ENCODE results near the gene PTPRT. TPM values are rescaled to one million over a fixed set of nuclear protein-coding genes. Genes with fewer than 3 reads are reported as not detected.

PTPRT gene
- total RNA-seq, 1 donor from 2014 or later: not detected

DNA sequence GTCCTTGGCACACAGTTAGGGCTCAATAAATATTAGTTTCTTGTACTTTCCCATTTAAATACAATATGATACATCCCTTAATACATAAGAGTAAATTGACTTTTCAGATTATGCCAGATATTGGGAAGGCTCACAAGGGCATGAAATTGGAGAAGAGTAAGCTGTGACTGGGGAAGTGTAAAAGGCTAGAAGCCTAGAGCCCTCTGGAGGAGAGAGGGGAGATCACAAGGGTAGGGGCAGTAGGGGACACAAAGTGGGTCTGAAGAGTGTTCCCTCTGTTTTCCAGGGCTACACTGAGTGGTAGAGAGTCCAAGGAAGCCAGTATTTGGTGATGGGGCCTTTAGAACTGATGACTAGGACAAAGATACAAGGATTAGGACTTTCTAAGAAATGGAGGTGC lies 1008.6 kb downstream of the PTPRT start:
- DNase-seq (ENCODE audit: extremely low spot score in 2 of 2): no peak
- Histone ChIP-seq H3K36me3 (no peaks in the 10 kb centered on the region), H3K27me3 (no peaks in the 10 kb centered on the region), H3K27ac (no peak overlapping the region), H3K4me1 (no peaks in the 10 kb centered on the region), H3K4me3 (no peak overlapping the region), H3K9me3 (no peaks in the 10 kb centered on the region)
- no peak for TF ChIP-seq POLR2AphosphoS5 (IDR thresholded peaks at IDR 0.05; ENCODE audit: insufficient read depth in 1 of 2, low read depth in 1 of 2)
- TF ChIP-seq POLR2A (IDR thresholded peaks at IDR 0.05): no peak
- TF ChIP-seq, protein P1, sequence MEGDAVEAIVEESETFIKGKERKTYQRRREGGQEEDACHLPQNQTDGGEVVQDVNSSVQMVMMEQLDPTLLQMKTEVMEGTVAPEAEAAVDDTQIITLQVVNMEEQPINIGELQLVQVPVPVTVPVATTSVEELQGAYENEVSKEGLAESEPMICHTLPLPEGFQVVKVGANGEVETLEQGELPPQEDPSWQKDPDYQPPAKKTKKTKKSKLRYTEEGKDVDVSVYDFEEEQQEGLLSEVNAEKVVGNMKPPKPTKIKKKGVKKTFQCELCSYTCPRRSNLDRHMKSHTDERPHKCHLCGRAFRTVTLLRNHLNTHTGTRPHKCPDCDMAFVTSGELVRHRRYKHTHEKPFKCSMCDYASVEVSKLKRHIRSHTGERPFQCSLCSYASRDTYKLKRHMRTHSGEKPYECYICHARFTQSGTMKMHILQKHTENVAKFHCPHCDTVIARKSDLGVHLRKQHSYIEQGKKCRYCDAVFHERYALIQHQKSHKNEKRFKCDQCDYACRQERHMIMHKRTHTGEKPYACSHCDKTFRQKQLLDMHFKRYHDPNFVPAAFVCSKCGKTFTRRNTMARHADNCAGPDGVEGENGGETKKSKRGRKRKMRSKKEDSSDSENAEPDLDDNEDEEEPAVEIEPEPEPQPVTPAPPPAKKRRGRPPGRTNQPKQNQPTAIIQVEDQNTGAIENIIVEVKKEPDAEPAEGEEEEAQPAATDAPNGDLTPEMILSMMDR (IDR thresholded peaks at IDR 0.05): no peak
- intact Hi-C loops (cut with DNase I): no loop called here

DNA sequence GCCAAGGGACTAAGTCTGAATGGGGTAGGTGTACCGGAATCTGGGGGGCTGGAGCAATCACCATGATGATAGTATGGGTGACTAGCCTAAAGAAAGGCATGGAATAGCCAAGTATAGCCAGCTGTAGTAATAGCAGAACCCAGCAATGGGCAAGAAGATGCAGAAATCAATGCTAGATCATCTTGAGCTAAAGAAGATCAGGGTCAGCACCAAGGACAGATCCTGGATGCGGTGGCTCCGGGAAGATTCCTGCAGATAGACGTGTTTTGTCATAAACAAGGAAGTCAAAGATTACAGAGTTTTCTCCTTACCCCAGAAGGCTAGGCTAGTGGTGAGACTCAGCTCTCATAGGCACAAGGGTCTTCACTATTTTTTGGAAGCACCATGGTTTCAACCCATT lies 1009.9 kb downstream of the PTPRT start:
- Histone ChIP-seq H3K27ac (no peak overlapping the region), H3K4me1 (no peaks in the 10 kb centered on the region), H3K4me3 (no peak overlapping the region), H3K27me3 (no peaks in the 10 kb centered on the region), H3K36me3 (no peaks in the 10 kb centered on the region), H3K9me3 (no peaks in the 10 kb centered on the region)
- no peak for DNase-seq (ENCODE audit: extremely low spot score in 2 of 2)
- intact Hi-C loops (cut with DNase I): no loop called here
- TF ChIP-seq POLR2A (IDR thresholded peaks at IDR 0.05): no peak

DNA sequence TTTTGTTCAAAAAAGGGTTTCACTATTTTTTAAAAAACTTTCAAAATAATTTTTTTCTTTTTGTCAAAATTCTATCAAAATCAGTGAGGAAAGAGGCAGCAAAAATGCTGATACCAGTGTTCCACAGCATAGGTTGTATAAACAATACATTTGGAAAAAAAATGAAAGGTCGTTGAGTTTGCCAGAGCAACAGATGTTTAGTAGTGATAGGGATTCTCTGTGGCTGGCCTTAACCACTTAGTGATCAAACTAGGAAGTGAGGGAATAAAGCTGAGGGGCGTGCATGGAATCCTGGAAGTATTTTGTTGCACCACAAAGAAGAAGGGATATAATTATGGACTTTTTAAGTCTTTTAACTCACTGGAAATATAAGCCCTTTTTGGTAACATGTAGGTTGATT lies 1016.3 kb downstream of the PTPRT start:
- H3K27me3 ChIP-seq: no peaks in the 10 kb centered on the region
- no peak overlapping the region for H3K27ac ChIP-seq
- TF ChIP-seq POLR2A (IDR thresholded peaks at IDR 0.05) (no peak), POLR2AphosphoS5 (IDR thresholded peaks at IDR 0.05; ENCODE audit: insufficient read depth in 1 of 2, low read depth in 1 of 2) (no peak)
- TF ChIP-seq, protein P1 (IDR thresholded peaks at IDR 0.05): no peak
- intact Hi-C loops (cut with DNase I): no loop called here
- H3K4me3 ChIP-seq: no peak overlapping the region
- H3K4me1 ChIP-seq: no peaks in the 10 kb centered on the region
- H3K36me3 ChIP-seq: no peaks in the 10 kb centered on the region
- DNase-seq (ENCODE audit: extremely low spot score in 2 of 2): no peak
- H3K9me3 ChIP-seq: no peaks in the 10 kb centered on the region

DNA sequence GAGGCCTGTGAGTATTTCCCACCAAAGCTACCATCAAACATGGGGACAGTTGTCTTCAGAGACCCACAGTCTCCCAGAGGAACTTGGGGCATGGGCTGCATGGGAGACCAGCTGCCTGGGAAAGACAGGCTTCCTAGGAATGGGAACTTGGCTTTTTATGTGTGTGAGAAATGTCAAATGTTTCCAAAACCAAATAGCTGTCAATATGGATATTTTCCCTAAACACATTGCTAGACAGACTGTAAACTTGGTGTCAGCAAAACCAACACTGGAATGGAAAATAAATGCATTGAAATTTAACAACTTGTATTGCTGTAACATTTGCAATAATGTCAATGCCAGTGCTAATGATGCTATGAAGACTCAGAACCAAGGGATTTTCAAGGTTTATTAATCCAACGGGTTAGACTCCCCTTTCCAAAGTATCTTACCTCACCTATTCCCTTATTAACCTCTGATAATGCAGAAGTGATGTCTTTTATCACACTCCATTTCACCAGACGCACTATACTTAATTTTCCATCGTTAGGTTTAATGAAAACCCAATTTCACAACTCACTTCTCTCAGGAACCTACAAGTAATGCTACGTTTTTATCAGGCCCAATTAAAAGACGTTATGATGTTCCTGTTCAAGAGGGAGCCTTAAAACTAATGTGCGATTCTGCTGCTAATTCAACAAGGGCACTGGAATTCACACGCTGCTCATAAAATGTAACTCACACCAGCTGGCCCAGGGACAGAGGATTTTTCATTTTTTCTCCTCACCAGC lies 1025.4 kb downstream of the PTPRT start:
- Histone ChIP-seq H3K36me3 (no peaks in the 10 kb centered on the region), H3K27ac (no peak overlapping the region), H3K4me3 (no peak overlapping the region), H3K27me3 (no peaks in the 10 kb centered on the region), H3K4me1 (no peaks in the 10 kb centered on the region), H3K9me3 (no peaks in the 10 kb centered on the region)
- TF ChIP-seq, protein P1 (IDR thresholded peaks at IDR 0.05): no peak
- TF ChIP-seq POLR2A (IDR thresholded peaks at IDR 0.05): no peak
- no peak for TF ChIP-seq POLR2AphosphoS5 (IDR thresholded peaks at IDR 0.05; ENCODE audit: insufficient read depth in 1 of 2, low read depth in 1 of 2)
- intact Hi-C loops (cut with DNase I): no loop called here
- DNase-seq (ENCODE audit: extremely low spot score in 2 of 2): no peak

DNA sequence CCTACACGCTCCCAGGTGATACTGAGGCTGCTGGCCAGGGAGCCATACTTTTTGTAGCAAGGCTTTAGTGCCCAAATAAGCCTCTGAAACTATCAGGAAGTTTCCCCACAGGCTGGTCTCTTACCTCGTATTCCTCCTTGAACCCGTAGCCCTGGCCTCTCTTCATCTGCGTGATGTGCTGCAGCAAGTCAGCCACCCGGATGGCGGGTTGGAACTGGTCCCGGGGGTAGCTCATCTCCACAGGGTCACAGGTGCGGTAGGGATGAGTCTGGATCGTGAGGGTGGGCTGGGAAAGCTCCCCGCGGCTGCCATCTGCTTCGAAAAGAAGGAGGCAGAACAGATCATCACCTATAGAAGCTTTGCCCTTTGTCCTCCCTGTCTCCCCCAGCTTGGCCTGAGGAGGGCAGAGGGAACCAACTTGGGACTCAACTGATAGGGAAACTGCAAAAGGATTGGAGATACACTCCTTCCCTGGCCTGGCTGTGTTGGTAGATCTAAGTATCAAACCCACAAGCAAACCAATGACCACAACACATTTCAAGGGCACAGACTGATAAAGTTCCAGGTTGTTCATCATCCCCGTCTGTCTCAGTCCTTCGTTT lies 1028.4 kb downstream of the PTPRT start:
- H3K27me3 ChIP-seq: no peaks in the 10 kb centered on the region
- no peak for DNase-seq (ENCODE audit: extremely low spot score in 2 of 2)
- no peaks in the 10 kb centered on the region for H3K4me1 ChIP-seq
- no peak overlapping the region for H3K4me3 ChIP-seq
- TF ChIP-seq POLR2AphosphoS5 (IDR thresholded peaks at IDR 0.05; ENCODE audit: insufficient read depth in 1 of 2, low read depth in 1 of 2) (no peak), POLR2A (IDR thresholded peaks at IDR 0.05) (no peak)
- TF ChIP-seq, protein P1 (IDR thresholded peaks at IDR 0.05): no peak
- intact Hi-C loops (cut with DNase I): no loop called here
- no peaks in the 10 kb centered on the region for H3K9me3 ChIP-seq
- no peaks in the 10 kb centered on the region for H3K36me3 ChIP-seq
- H3K27ac ChIP-seq: no peak overlapping the region
